Gastrocnemius medialis (tissue), 4 donors: ENCODE results near the gene HOXA7.

ENCODE experiments used
- POLR2A ChIP-seq, 2 donors: fragments of 450-650 bp; IDR thresholded peaks; one replicate each; pipeline ENCODE4 v1.6.1; 2017; ENCODE audit warnings: antibody characterized with exemption in 2 of 2, mild to moderate bottlenecking in 2 of 2, moderate library complexity in 2 of 2
- TF ChIP-seq, protein P1 (sequence below), 5 experiments: fragments of 450-650 bp in 3 of 5; fragments of 200-600 bp in 2 of 5; sonication (generic) in 2 of 5; IDR thresholded peaks in 4 of 5; conservative IDR thresholded peaks in 1 of 5; 1 replicate in 4 of 5; 2 replicates in 1 of 5; pipeline ENCODE4 v1.5.1; 2016 to 2019; ENCODE audit warnings: antibody characterized with exemption in 5 of 5, mild to moderate bottlenecking in 3 of 5, moderate library complexity in 3 of 5

DNA sequence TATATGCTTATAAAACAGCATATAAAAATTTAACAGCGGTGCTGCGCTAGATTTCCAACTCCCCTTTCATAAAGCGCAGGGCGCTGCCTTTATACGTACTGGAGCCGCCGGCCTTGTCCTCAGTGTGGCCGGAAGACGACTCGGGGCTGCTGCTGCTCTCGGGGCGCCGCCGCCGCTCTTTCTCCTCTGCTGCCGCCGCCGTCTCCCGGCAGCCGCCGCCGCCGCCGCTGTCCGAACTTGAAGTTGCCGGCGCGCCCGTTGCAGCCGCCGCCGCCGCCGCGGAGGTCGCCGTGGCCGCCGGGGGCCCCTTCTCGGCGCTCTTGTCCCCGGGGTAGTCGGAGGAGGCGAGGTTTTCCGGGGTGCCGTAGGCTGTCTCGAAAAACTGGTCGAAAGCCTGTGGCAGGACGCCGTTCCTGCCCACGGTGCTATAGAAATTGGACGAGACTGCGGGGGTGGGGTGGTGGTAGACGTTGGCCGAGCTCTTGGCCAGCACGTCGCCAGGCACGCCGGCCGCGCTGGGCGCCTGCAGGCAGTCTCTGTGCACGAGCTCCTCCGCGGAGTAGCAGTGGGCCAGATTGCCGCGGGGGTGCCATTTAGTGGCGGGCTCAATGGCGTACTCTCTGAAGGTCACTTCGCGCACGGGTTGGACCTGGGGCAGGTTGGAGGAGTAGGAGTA, 28.0 kb upstream of the HOXA7 start:
- peak in 1 of 2 donors; percentile 30 for TF ChIP-seq POLR2A (IDR thresholded peaks at IDR 0.05)
- TF ChIP-seq, protein P1, sequence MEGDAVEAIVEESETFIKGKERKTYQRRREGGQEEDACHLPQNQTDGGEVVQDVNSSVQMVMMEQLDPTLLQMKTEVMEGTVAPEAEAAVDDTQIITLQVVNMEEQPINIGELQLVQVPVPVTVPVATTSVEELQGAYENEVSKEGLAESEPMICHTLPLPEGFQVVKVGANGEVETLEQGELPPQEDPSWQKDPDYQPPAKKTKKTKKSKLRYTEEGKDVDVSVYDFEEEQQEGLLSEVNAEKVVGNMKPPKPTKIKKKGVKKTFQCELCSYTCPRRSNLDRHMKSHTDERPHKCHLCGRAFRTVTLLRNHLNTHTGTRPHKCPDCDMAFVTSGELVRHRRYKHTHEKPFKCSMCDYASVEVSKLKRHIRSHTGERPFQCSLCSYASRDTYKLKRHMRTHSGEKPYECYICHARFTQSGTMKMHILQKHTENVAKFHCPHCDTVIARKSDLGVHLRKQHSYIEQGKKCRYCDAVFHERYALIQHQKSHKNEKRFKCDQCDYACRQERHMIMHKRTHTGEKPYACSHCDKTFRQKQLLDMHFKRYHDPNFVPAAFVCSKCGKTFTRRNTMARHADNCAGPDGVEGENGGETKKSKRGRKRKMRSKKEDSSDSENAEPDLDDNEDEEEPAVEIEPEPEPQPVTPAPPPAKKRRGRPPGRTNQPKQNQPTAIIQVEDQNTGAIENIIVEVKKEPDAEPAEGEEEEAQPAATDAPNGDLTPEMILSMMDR (IDR thresholded peaks at IDR 0.05 in 4 of 5, conservative IDR thresholded peaks at IDR 0.05 in 1 of 5) = no peak
